RPMI7951 (cell line): Measurements from ENCODE around the gene CXCL9. TPM values are rescaled to one million over a fixed set of nuclear protein-coding genes. Genes with fewer than 3 reads are reported as not detected.
"Not testable (repeated sequence)": the region's sequence is repeated elsewhere in the genome, so short reads cannot be mapped to it uniquely, and the experiment has no call there.

Experiments
- DNase-seq: peaks from one replicate; pipeline ENCODE4 v3.0.0-alpha.2; 2012; ENCODE audit warnings: low read depth
- total RNA-seq: library from RNA; depleted of rRNA; stranded (reverse); fragments of >200 nt; shearing (Covaris generic); gene quantifications from 2 replicates; pipeline ENCODE4 v1.2.3, GENCODE V29; 2014; rRNA removed

The CXCL9 gene
- total RNA-seq, 1 experiment from 2014 or later = not detected

DNA sequence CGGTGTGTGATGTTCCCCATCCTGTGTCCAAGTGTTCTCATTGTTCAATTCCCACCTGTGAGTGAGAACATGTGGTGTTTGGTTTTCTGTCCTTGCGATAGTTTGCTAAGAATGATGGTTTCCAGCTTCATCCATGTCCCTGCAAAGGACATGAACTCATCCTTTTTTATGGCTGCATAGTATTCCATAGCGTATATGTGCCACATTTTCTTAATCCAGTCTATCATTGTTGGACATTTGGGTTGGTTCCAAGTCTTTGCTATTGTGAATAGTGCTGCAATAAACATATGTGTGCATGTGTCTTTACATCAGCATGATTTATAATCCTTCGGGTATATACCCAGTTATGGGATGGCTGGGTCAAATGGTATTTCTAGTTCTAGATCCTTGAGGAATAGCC lies 45.2 kb downstream of the CXCL9 start:
- not testable (repeated sequence) for DNase-seq

DNA sequence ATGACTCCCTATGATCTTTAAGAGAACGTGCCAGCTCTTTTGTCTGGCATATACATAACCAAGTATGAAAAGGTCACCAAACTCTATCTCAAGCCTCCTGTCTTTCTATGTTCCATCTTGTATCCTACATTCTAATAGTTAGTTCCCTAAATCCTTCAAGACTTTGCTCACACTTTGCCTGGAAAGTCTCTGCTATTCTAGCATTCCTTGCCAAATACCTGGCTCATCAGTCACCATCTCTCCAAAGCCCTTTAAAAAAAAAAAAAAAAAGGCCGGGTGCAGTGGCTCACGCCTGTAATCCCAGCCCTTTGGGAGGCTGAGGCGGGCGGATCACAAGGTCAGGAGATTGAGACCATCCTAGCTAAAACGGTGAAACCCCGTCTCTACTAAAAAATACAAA lies 48.8 kb downstream of the CXCL9 start:
- DNase-seq = not testable (repeated sequence)

DNA sequence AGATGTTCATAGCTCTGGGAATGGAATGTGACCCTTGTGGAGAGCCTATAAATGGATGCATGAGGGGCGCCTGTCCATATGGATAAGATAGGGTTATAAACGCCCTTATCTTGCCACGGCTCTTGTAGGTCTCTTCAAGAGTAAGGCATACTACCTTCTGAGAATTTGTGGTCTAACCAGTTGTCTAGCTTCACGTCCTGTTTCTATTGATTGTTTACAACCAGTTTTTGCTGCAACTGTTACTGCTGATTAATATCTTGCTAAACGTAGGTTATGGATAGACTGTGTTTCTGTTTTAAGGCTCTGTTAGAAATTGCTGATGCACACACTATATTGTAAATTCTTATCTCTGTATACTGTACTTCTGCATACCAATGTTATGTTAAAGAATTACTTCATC lies 52.5 kb downstream of the CXCL9 start:
- not testable (repeated sequence) for DNase-seq

DNA sequence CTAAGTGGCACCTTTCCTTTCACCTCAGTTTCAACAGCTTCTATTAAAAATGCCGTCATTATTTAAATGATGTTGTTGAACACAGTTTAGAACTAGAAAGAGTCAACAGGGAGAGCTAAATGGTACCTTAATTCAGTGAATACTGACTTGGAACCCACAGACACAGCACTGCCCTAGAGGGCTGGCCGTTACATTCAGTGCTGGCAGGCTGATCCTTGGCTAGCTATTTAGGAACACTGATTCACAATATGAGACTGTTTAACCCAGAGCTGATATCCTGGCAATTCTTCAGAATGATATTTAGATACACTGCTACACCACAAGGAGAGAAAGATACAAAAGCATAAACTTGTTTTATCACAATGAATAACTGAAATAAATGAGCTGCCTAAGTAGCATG lies 53.8 kb downstream of the CXCL9 start:
- no peak for DNase-seq

Other genes with a start within 250 kb of the CXCL9 start
- not detected in 2 replicates for gene PPEF2, start 105.1 kb downstream of the CXCL9 start, total RNA-seq
- gene NAAA, start 66.5 kb downstream of the CXCL9 start, total RNA-seq = 34.6 and 42.4 TPM in 2 replicates
- gene SDAD1, start 16.6 kb downstream of the CXCL9 start, total RNA-seq = 21.6 and 30.5 TPM in 2 replicates
- 0.12 and 0.78 TPM in 2 replicates for gene CXCL10, start 16.0 kb upstream of the CXCL9 start, total RNA-seq
- gene CXCL11, start 28.6 kb upstream of the CXCL9 start, total RNA-seq = 0.10 and 0.36 TPM in 2 replicates
- 0.24 TPM in 1 of 2 replicates, not detected in the other for gene ART3, start 67.2 kb upstream of the CXCL9 start, total RNA-seq
- gene NUP54, start 140.9 kb upstream of the CXCL9 start, total RNA-seq = 57.5 and 71.5 TPM in 2 replicates
- gene SCARB2, start 206.3 kb upstream of the CXCL9 start, total RNA-seq = 151 and 165 TPM in 2 replicates
- 0.20 and 1.4 TPM in 2 replicates for gene FAM47E, start 244.2 kb upstream of the CXCL9 start, total RNA-seq